DND-41 (cell line): ENCODE measurements around the gene SUMF1.

Experiments
- ATAC-seq: fragments of 200-7000 bp; cut with Tn5 transposase; 3 replicates; pipeline ENCODE4 v1.9.1; 2021; ENCODE audit warnings: low read depth; ENCODE audit not compliant: insufficient read depth
- DNase-seq: peaks from one replicate; pipeline ENCODE4 v3.0.0-alpha.2; 2020
- H2AFZ ChIP-seq: 2 replicates; pipeline ENCODE4 v1.6.0; 2012; ENCODE audit warnings: low read depth, low read length
- H3K27ac ChIP-seq: 2 replicates; pipeline ENCODE4 v1.5.1; 2012; ENCODE audit warnings: low read length, inconsistent platforms
- H3K27me3 ChIP-seq: fragments of 200-600 bp; sonication (generic); 2 replicates; pipeline ENCODE4 v1.6.0; 2012; ENCODE audit warnings: low read length, mild to moderate bottlenecking, inconsistent platforms; ENCODE audit not compliant: insufficient read depth, poor library complexity
- H3K36me3 ChIP-seq: 2 replicates; pipeline ENCODE4 v1.5.1; 2012; ENCODE audit warnings: low read length, inconsistent platforms; ENCODE audit not compliant: insufficient read depth
- H3K4me1 ChIP-seq: 2 replicates; pipeline ENCODE4 v1.5.1; 2012; ENCODE audit warnings: mild to moderate bottlenecking, low read length; ENCODE audit not compliant: insufficient read depth
- H3K4me2 ChIP-seq: 2 replicates; pipeline ENCODE4 v1.6.0; 2012; ENCODE audit warnings: mild to moderate bottlenecking, moderate library complexity, low read length, inconsistent platforms; ENCODE audit not compliant: insufficient read depth
- H3K4me3 ChIP-seq, 2 experiments: fragments of 200-600 bp in 1 of 2; shearing (Covaris generic) in 1 of 2; 2 replicates each; pipeline ENCODE4 v1.5.1; 2012 to 2016; ENCODE audit warnings: inconsistent platforms in 2 of 2, low read length in 2 of 2, mild to moderate bottlenecking in 2 of 2, low read depth in 1 of 2, moderate library complexity in 1 of 2
- H3K79me2 ChIP-seq: 2 replicates; pipeline ENCODE4 v1.6.0; 2012; ENCODE audit warnings: low read length, inconsistent platforms; ENCODE audit not compliant: insufficient read depth
- H3K9ac ChIP-seq: 2 replicates; pipeline ENCODE4 v1.6.0; 2012; ENCODE audit warnings: low read depth, mild to moderate bottlenecking, inconsistent platforms, low read length, moderate library complexity
- H3K9me3 ChIP-seq: 2 replicates; pipeline ENCODE4 v1.5.1; 2012; ENCODE audit warnings: low read length, moderate library complexity, mild to moderate bottlenecking, inconsistent platforms; ENCODE audit not compliant: insufficient read depth, severe bottlenecking
- H4K20me1 ChIP-seq: 2 replicates; pipeline ENCODE4 v1.6.0; 2012; ENCODE audit warnings: low read length; ENCODE audit not compliant: insufficient read depth
- EZH2 ChIP-seq: IDR thresholded peaks from 3 replicates; pipeline ENCODE4 v1.6.1; 2012; ENCODE audit warnings: borderline replicate concordance, low read depth, mild to moderate bottlenecking, moderate library complexity, low read length, inconsistent platforms; ENCODE audit not compliant: severe bottlenecking
- TF ChIP-seq, protein P1 (sequence below): IDR thresholded peaks from 2 replicates; pipeline ENCODE4 v1.5.1; 2012; ENCODE audit warnings: borderline replicate concordance, low read length, moderate library complexity, mild to moderate bottlenecking; ENCODE audit not compliant: poor library complexity, severe bottlenecking; ENCODE audit errors: extremely low read depth

Gene SUMF1

DNA sequence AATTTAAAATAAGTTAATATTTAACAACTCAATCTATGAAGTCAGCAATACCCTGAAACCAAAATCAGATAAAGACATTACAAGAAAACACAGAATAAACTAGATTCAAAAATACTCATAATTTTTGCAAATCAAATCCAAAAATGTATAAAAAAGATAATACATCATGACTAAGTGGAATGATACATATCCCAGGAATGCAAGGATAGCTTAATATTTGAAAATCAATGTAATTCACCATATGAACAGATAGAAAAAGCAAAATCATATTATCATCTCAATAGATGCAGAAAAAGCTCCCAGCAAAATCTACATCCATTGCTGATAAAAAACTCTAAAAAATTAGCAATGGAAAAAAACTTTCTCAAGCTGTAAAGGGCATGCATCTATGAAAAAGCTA is 93.4 kb downstream of the SUMF1 start:
- Histone ChIP-seq H2AFZ (no peak overlapping the region), H3K4me3 (no peak overlapping the region), H3K9me3 (peaks cover 12% of the 10 kb centered on the region), H3K36me3 (0 out of 2 replicates have a peak, but pooled peaks cover 6% of the 10 kb centered on the region), H3K27me3 (no peaks in the 10 kb centered on the region), H3K79me2 (no peaks in the 10 kb centered on the region), H4K20me1 (no peaks in the 10 kb centered on the region), H3K9ac (no peak overlapping the region), H3K27ac (no peak overlapping the region), H3K4me2 (no peak overlapping the region), H3K4me1 (no peaks in the 10 kb centered on the region)
- TF ChIP-seq EZH2 = no peak
- TF ChIP-seq, protein P1, sequence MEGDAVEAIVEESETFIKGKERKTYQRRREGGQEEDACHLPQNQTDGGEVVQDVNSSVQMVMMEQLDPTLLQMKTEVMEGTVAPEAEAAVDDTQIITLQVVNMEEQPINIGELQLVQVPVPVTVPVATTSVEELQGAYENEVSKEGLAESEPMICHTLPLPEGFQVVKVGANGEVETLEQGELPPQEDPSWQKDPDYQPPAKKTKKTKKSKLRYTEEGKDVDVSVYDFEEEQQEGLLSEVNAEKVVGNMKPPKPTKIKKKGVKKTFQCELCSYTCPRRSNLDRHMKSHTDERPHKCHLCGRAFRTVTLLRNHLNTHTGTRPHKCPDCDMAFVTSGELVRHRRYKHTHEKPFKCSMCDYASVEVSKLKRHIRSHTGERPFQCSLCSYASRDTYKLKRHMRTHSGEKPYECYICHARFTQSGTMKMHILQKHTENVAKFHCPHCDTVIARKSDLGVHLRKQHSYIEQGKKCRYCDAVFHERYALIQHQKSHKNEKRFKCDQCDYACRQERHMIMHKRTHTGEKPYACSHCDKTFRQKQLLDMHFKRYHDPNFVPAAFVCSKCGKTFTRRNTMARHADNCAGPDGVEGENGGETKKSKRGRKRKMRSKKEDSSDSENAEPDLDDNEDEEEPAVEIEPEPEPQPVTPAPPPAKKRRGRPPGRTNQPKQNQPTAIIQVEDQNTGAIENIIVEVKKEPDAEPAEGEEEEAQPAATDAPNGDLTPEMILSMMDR = no peak
- DNase-seq = no peak
- no peak for ATAC-seq

DNA sequence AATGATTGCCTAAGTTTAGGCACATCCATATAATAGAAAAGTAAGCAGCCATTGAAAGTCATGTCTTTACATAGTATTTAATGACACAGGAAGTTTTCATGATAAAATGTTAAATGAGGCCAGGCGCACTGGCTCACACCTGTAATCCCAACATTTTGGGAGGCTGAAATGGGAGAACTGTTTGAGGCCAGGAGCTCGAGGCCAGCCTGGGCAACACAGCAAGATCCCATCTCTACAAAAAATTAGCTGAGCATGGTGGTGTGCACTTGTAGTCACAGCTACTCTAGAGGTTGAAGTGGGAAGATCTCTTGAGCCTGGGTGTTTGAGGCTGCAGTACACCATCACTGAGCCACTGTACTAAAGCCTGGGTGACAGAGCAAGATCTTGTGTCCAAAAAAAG is 104.5 kb downstream of the SUMF1 start:
- H3K27me3 ChIP-seq = no peaks in the 10 kb centered on the region
- DNase-seq (no peak), ATAC-seq (no peak)
- H3K36me3 ChIP-seq = no peaks in the 10 kb centered on the region; the same call in 1 of the 2 replicates
- H3K4me2 ChIP-seq = no peak overlapping the region
- H3K27ac ChIP-seq = no peak overlapping the region
- H3K9me3 ChIP-seq = no peaks in the 10 kb centered on the region
- H3K4me1 ChIP-seq = no peaks in the 10 kb centered on the region
- TF ChIP-seq, protein P1 = no peak
- TF ChIP-seq EZH2 = no peak
- H4K20me1 ChIP-seq = no peaks in the 10 kb centered on the region
- H3K79me2 ChIP-seq = no peaks in the 10 kb centered on the region
- H3K4me3 ChIP-seq = no peak overlapping the region
- no peak overlapping the region for H3K9ac ChIP-seq
- no peak overlapping the region for H2AFZ ChIP-seq

DNA sequence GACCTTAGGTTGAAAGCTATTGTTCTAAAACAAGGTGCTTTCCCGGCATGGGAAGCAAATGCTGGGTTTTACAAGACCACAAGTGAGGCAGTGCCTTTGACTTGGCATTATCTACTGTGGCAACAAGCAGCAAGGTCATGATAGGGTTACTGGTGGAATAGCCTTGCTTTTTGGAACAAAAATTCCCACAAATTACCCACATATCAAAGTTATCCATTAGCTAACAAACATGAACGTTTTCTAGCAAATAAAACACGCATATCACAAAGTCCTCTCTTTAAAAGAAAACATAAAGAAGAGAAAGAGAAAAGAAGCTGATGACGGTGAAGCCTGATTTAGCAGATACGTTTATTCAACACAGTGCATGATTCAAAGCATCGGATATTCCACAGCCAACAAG is 106.3 kb downstream of the SUMF1 start:
- Histone ChIP-seq H3K36me3 (no peaks in the 10 kb centered on the region; the same call in 1 of the 2 replicates), H3K4me3 (no peak overlapping the region), H3K4me2 (no peak overlapping the region), H3K27me3 (no peaks in the 10 kb centered on the region), H3K27ac (no peak overlapping the region), H3K79me2 (no peaks in the 10 kb centered on the region), H3K9me3 (no peaks in the 10 kb centered on the region), H2AFZ (no peak overlapping the region), H4K20me1 (no peaks in the 10 kb centered on the region), H3K9ac (no peak overlapping the region), H3K4me1 (no peaks in the 10 kb centered on the region)
- TF ChIP-seq EZH2 = no peak
- TF ChIP-seq, protein P1 = no peak
- DNase-seq (no peak), ATAC-seq (no peak)

DNA sequence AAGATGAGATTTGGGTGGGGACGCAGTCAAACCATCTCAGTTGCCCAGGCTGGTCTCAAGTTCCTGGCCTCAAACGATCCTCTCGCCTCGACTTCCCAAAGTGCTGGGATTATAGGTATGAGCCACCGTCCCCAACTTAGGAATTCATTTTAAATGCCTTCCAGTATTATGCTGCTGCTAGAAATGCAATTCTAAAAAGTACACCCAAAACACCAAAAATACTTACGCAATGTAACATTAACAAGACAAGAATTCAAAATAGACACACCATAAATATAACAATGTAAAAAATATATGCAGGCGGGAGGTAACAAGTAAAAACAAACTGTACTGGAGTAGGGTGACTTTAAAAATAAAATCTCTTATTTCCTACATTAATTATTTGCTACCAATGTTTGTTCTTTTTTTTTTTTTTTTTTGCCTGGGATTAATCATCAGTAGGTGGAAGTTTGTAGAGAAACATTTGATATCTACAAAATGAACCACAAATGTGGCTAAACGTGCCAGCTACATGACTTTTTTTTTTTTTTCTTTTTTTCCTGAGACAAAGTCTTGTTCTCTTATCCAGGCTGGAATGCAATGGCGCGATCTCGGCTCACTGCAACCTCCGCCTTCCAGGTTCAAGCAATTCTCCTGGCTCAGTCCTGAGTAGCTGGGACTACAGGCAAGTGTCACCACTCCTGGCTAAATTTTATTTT is 107.1 kb downstream of the SUMF1 start:
- no peak for DNase-seq
- ATAC-seq = no peak
- Histone ChIP-seq H3K36me3 (no peaks in the 10 kb centered on the region; the same call in 1 of the 2 replicates), H3K4me3 (no peak overlapping the region), H3K27ac (no peak overlapping the region), H3K4me1 (no peaks in the 10 kb centered on the region), H3K27me3 (no peaks in the 10 kb centered on the region), H3K79me2 (no peaks in the 10 kb centered on the region), H3K9me3 (no peaks in the 10 kb centered on the region), H2AFZ (no peak overlapping the region), H3K4me2 (no peak overlapping the region), H4K20me1 (no peaks in the 10 kb centered on the region), H3K9ac (no peak overlapping the region)
- TF ChIP-seq, protein P1 = no peak
- no peak for TF ChIP-seq EZH2
